Measurements from ENCODE around the gene PUM1.

PUM1 gene

GRCh38 chr1:30889511-30889910, 176.0 kb downstream of the PUM1 start:
- H3K79me2 ChIP-seq (ENCODE audit: insufficient read depth, low read depth) = no peaks in the 10 kb centered on the region
- peaks cover 16% of the 10 kb centered on the region for H3K4me1 ChIP-seq (ENCODE audit: low read depth, poor library complexity, severe bottlenecking)
- H2AFZ ChIP-seq (ENCODE audit: low read depth) = no peak overlapping the region
- no peak overlapping the region for H3K4me3 ChIP-seq (IDR thresholded peaks at IDR 0.05; ENCODE audit: insufficient read depth, low read depth, low read length)
- H3K27ac ChIP-seq = no peak overlapping the region
- no peak overlapping the region for H3K9ac ChIP-seq
- peaks cover 5% of the 10 kb centered on the region; the same call in 1 of the 2 replicates for H3K27me3 ChIP-seq (ENCODE audit: insufficient read depth, low read depth)
- H4K20me1 ChIP-seq (ENCODE audit: insufficient read depth) = no peaks in the 10 kb centered on the region
- TF ChIP-seq CTCF (conservative IDR thresholded peaks at IDR 0.05; ENCODE audit: low read depth, low read length) = no peak
- no peak overlapping the region for H3K4me2 ChIP-seq
- no peaks in the 10 kb centered on the region for H3K36me3 ChIP-seq (ENCODE audit: insufficient read depth)

DNA sequence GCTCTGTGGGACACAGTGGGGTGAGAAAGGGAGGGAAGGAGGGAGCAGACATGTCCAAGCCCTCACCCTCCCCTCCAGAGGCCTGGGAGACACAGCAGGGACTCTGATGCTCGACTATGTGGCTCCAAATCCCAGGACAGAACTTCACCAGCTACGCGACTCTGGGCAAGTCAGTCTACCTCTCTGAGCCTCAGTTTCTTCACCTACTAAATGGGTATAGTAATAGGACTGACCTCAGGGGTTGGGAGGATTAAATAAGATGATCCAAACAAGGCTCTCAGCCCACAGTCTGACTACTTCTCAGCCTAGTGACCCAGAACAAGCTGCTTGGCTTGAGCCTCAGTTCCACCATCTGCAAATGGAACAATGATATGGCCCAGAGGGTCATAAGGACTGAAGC, 176.5 kb downstream of the PUM1 start:
- no peak overlapping the region for H3K4me2 ChIP-seq
- no peak overlapping the region for H3K27ac ChIP-seq
- no peak overlapping the region for H3K4me3 ChIP-seq (IDR thresholded peaks at IDR 0.05; ENCODE audit: insufficient read depth, low read depth, low read length)
- H4K20me1 ChIP-seq (ENCODE audit: insufficient read depth) = no peaks in the 10 kb centered on the region
- H3K36me3 ChIP-seq (ENCODE audit: insufficient read depth) = no peaks in the 10 kb centered on the region
- no peak overlapping the region; the same call in 1 of the 2 replicates for H3K9ac ChIP-seq
- no peaks in the 10 kb centered on the region for H3K79me2 ChIP-seq (ENCODE audit: insufficient read depth, low read depth)
- TF ChIP-seq CTCF (conservative IDR thresholded peaks at IDR 0.05; ENCODE audit: low read depth, low read length) = no peak
- H3K27me3 ChIP-seq (ENCODE audit: insufficient read depth, low read depth) = peaks cover 5% of the 10 kb centered on the region; the same call in 1 of the 2 replicates
- H2AFZ ChIP-seq (ENCODE audit: low read depth) = 0 out of 2 replicates have a peak overlapping the region, but pooled peaks have one; percentile 10
- H3K4me1 ChIP-seq (ENCODE audit: low read depth, poor library complexity, severe bottlenecking) = peaks cover 16% of the 10 kb centered on the region

GRCh38 chr1:30888391-30888790, 177.1 kb downstream of the PUM1 start:
- peak overlapping the region; percentile 4; the same call in 1 of the 2 replicates for H3K4me2 ChIP-seq
- H3K4me3 ChIP-seq (IDR thresholded peaks at IDR 0.05; ENCODE audit: insufficient read depth, low read depth, low read length) = no peak overlapping the region
- TF ChIP-seq CTCF (conservative IDR thresholded peaks at IDR 0.05; ENCODE audit: low read depth, low read length) = no peak
- no peaks in the 10 kb centered on the region for H3K79me2 ChIP-seq (ENCODE audit: insufficient read depth, low read depth)
- no peaks in the 10 kb centered on the region for H3K36me3 ChIP-seq (ENCODE audit: insufficient read depth)
- no peak overlapping the region for H3K27ac ChIP-seq
- no peak overlapping the region; the same call in 1 of the 2 replicates for H3K9ac ChIP-seq
- H3K4me1 ChIP-seq (ENCODE audit: low read depth, poor library complexity, severe bottlenecking) = peaks cover 16% of the 10 kb centered on the region
- peaks cover 5% of the 10 kb centered on the region; the same call in 1 of the 2 replicates for H3K27me3 ChIP-seq (ENCODE audit: insufficient read depth, low read depth)
- H4K20me1 ChIP-seq (ENCODE audit: insufficient read depth) = no peaks in the 10 kb centered on the region
- H2AFZ ChIP-seq (ENCODE audit: low read depth) = peak overlapping the region; percentile 10; the same call in 1 of the 2 replicates

DNA sequence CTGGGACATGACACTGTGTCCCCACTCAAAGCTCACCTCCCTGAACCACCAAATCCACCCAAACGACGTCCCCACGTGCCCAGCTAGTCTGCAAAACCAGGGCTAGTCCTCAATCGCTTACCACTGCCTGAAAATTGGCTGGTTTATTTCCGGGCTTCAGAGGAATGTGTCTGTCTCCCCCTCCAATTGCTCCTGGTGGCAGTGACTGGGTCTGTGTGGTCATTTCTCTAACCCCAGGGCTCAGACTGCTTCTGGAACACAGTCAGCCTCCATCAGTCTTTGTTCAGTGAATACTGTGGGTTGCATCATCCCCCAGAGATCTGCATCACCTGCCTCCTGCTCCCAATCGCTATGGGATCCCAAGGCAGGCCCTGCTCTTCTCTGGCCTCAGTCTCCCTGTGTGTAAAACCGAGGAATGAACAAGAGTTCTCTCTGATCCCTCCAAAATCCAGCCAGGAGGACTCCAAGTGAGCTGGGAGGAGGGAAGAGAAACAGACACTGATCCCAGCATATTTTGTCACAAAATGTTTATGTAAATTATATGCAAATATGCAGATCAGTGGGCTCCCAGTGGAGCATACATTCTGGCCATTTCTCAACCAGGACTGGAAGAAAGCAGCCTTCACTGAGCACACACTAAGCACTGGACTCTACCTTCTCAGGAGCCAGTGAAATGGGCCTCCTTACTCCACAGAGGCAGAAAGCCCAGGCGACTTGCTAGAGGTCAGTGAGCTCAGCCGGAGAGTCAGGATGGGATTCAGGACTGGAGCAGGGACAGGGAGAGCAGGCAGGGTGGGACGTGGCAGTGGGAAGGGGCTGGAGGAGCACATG, 177.8 kb downstream of the PUM1 start:
- no peaks in the 10 kb centered on the region for H3K36me3 ChIP-seq (ENCODE audit: insufficient read depth)
- TF ChIP-seq CTCF (conservative IDR thresholded peaks at IDR 0.05; ENCODE audit: low read depth, low read length) = no peak
- no peaks in the 10 kb centered on the region for H4K20me1 ChIP-seq (ENCODE audit: insufficient read depth)
- peak overlapping the region; percentile 4; the same call in 1 of the 2 replicates for H3K4me2 ChIP-seq
- peaks cover 16% of the 10 kb centered on the region for H3K4me1 ChIP-seq (ENCODE audit: low read depth, poor library complexity, severe bottlenecking)
- H2AFZ ChIP-seq (ENCODE audit: low read depth) = no peak overlapping the region
- H3K4me3 ChIP-seq (IDR thresholded peaks at IDR 0.05; ENCODE audit: insufficient read depth, low read depth, low read length) = no peak overlapping the region
- H3K79me2 ChIP-seq (ENCODE audit: insufficient read depth, low read depth) = no peaks in the 10 kb centered on the region
- no peak overlapping the region for H3K27ac ChIP-seq
- H3K27me3 ChIP-seq (ENCODE audit: insufficient read depth, low read depth) = peaks cover 5% of the 10 kb centered on the region; the same call in 1 of the 2 replicates
- no peak overlapping the region for H3K9ac ChIP-seq

All from KMS-11 (cell line).